Subcutaneous adipose tissue (tissue), 4 donors: ENCODE data around the gene SNRPB2. TPM values are rescaled to one million over a fixed set of nuclear protein-coding genes. Genes with fewer than 3 reads are reported as not detected.

Experiments used
- CTCF ChIP-seq: fragments of 450-650 bp; IDR thresholded peaks from one replicate; pipeline ENCODE4 v1.5.1; 2016; ENCODE audit warnings: low read depth, mild to moderate bottlenecking, control low read depth, antibody characterized with exemption, moderate library complexity
- total RNA-seq, 4 donors: library from RNA; depleted of rRNA; stranded (reverse); fragments of >200 nt; gene quantifications; one replicate each; pipeline ENCODE4 v1.1.0, GENCODE V29; 2016

The SNRPB2 gene
- total RNA-seq, 4 donors from 2014 or later = 12.6 to 33.9 (median 30.7) TPM

DNA sequence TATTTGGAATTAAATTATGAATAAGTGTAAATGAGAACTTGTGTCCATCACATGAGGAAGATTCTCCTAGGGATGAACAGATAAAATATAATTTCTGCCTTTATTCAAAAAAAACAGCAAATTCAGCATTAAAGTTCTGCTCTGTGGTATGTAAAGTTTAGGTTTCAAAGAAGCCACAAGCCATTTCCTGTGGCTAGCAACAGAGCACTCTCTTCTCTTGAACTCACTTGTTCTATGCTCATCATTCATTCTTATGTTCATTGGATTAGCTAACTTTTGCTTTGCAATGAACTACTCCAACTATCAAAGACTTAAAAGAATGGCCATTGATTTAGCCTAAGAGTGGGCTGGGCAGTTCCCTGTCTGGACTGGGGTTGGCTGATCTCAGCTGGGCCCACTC is 20.8 kb upstream of the SNRPB2 start:
- no peak for TF ChIP-seq CTCF

DNA sequence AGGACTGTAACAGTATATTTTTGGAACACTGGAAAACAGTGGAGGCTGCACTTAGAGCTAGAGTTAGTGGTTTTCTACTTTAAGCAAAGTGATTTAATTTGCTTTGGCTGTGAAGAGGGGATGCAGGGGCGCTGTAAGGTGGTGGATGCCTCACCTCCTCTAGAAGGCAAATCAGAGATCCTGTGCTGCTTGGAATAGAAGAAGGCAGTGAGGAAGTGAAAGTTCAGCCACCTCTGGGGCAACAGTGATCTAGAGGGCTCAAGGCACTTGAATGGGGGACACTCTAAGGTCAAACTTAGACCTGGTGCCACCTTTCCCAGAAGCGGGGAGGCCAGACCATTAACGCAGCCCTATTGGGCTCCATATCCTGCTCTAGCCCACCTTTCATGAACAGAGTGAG is 19.0 kb upstream of the SNRPB2 start:
- TF ChIP-seq CTCF = no peak

- no peak for TF ChIP-seq CTCF
Measured at GRCh38 chr20:16711661-16712258, 18.1 kb upstream of the SNRPB2 start.

GRCh38 chr20:16712511-16712947 is 17.3 kb upstream of the SNRPB2 start:
- TF ChIP-seq CTCF = no peak

DNA sequence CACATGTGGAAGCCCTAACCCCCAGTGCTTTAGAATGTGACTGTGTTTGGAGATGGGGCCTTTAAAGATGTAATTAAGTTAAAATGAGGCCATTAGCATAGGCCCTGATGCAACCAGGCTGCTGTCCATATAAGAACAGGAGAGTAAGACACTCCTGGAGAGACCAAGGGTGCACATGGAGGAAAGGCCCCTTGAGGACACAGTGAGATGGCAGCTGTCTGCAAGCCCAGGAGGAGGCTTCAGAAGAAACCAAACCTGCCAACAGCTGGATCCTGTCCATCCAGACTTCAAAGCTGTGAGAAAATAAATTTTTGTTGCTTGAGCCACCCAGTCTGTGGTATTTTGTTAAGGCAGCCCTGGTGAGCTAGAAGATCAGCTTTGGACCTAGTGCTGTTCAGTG is 16.8 kb upstream of the SNRPB2 start:
- no peak for TF ChIP-seq CTCF

GRCh38 chr20:16714242-16714641 is 15.6 kb upstream of the SNRPB2 start:
- no peak for TF ChIP-seq CTCF

- no peak for TF ChIP-seq CTCF
Measured at GRCh38 chr20:16714751-16715150, 15.1 kb upstream of the SNRPB2 start.
